Loucy (cell line): Measurements from ENCODE around the gene GRIP1.

ENCODE experiments used
- CTCF ChIP-seq: fragments of 200-600 bp; sonication (generic); conservative IDR thresholded peaks from 2 replicates; pipeline ENCODE4 v1.5.1; 2014; ENCODE audit warnings: mild to moderate bottlenecking, antibody characterized with exemption, low read length
- EZH2phosphoT487 ChIP-seq: fragments of 200-600 bp; IDR thresholded peaks from 2 replicates; pipeline ENCODE4 v1.6.1; 2018; ENCODE audit warnings: antibody characterized with exemption, mild to moderate bottlenecking, moderate library complexity, borderline replicate concordance

GRCh38 chr12:66627270-66627987 lies 51.4 kb downstream of the GRIP1 start:
- no peak for TF ChIP-seq CTCF
- TF ChIP-seq EZH2phosphoT487: no peak
